PC-9 (cell line): Measurements from ENCODE around the gene PANX1. TPM values are rescaled to one million over a fixed set of nuclear protein-coding genes. Genes with fewer than 3 reads are reported as not detected.
A peak's percentile ranks its signal among the peaks of the same experiment; 100 is the strongest.

Experiments used
- BruUV-seq: library from RNA; stranded (reverse); fragments of 400-500 nt; replicated peaks from 2 replicates; lab custom pipeline; 2021; lab: Mats Ljungman, UMichigan
- CTCF ChIA-PET: fragments of 300-600 bp; sonication (Branson Sonifier 250); formaldehyde crosslinking; loops from one replicate; lab custom pipeline; 2022; ENCODE audit warnings: antibody characterized with exemption; lab: Charles Lee
- POLR2A ChIA-PET: fragments of 300-600 bp; sonication (Branson Sonifier 250); formaldehyde crosslinking; loops from one replicate; lab custom pipeline; 2022; ENCODE audit warnings: antibody characterized with exemption; ENCODE audit not compliant: unreplicated experiment; lab: Charles Lee
- DNase-seq, 2 experiments: peaks; one replicate each; pipeline versions ENCODE4 v3.0.0 to v3.0.0-alpha.2; 2015 to 2022; ENCODE audit warnings: mixed read lengths in 1 of 2
- H2AFZ ChIP-seq: fragments of 200-600 bp; sonication (generic); 2 replicates; pipeline ENCODE4 v1.8.1; 2017; ENCODE audit warnings: antibody characterized with exemption
- H3F3A ChIP-seq: fragments of 200-600 bp; sonication (generic); 2 replicates; pipeline ENCODE4 v1.8.1; 2017; ENCODE audit warnings: antibody characterized with exemption, mild to moderate bottlenecking, low read depth; ENCODE audit not compliant: insufficient read depth
- H3K27ac ChIP-seq: fragments of 200-600 bp; sonication (generic); 2 replicates; pipeline ENCODE4 v1.6.1; 2016; ENCODE audit warnings: mixed run types
- H3K27me3 ChIP-seq: fragments of 200-600 bp; sonication (generic); 2 replicates; pipeline ENCODE4 v1.6.1; 2016; ENCODE audit warnings: low read depth, mixed run types; ENCODE audit not compliant: insufficient read depth
- H3K36me3 ChIP-seq: fragments of 200-600 bp; sonication (generic); 2 replicates; pipeline ENCODE4 v1.6.1; 2016; ENCODE audit warnings: low read depth, mixed run types
- H3K4me1 ChIP-seq: fragments of 200-600 bp; sonication (generic); replicated peaks from 2 replicates; pipeline ENCODE4 v1.6.1; 2016; ENCODE audit warnings: mixed run types; ENCODE audit not compliant: insufficient read depth
- H3K4me2 ChIP-seq: fragments of 200-600 bp; sonication (generic); 2 replicates; pipeline ENCODE4 v1.6.1; 2017; ENCODE audit warnings: mixed run types
- H3K4me3 ChIP-seq: fragments of 200-600 bp; sonication (generic); 2 replicates; pipeline ENCODE4 v1.6.1; 2016; ENCODE audit warnings: mixed run types
- H3K79me2 ChIP-seq: fragments of 200-600 bp; sonication (generic); 2 replicates; pipeline ENCODE4 v1.6.1; 2017; ENCODE audit warnings: low read depth, mixed run types
- H3K9me2 ChIP-seq: fragments of 200-600 bp; sonication (generic); 2 replicates; pipeline ENCODE4 v1.8.1; 2017; ENCODE audit warnings: mild to moderate bottlenecking; ENCODE audit not compliant: insufficient read depth
- H3K9me3 ChIP-seq: fragments of 200-600 bp; sonication (generic); 2 replicates; pipeline ENCODE4 v1.8.1; 2016; ENCODE audit warnings: low read depth; ENCODE audit not compliant: insufficient read depth
- H4K20me1 ChIP-seq: fragments of 200-600 bp; sonication (generic); 2 replicates; pipeline ENCODE4 v1.8.1; 2017; ENCODE audit not compliant: insufficient read depth
- EZH2 ChIP-seq: fragments of 200-600 bp; sonication (generic); IDR thresholded peaks from 2 replicates; pipeline ENCODE4 v1.8.0; 2017; ENCODE audit warnings: antibody characterized with exemption, low read depth
- intact Hi-C: fragments of 100-400 bp; cut with micrococcal nuclease; formaldehyde crosslinking; loops from one replicate; pipeline ENCODE4 v1.10.0; 2022; ENCODE audit not compliant: unreplicated experiment
- total RNA-seq: library from RNA; stranded (reverse); gene quantifications from 2 replicates; pipeline ENCODE4 v1.2.3, GENCODE V29; 2021
- TF ChIP-seq, protein P1 (sequence below): fragments of 200-600 bp; sonication (generic); conservative IDR thresholded peaks from 2 replicates; pipeline ENCODE4 v1.6.1; 2017; ENCODE audit warnings: mixed run types, antibody characterized with exemption, mild to moderate bottlenecking, moderate library complexity

Gene PANX1
- total RNA-seq, 1 experiment from 2014 or later, result 12.6 TPM

DNA sequence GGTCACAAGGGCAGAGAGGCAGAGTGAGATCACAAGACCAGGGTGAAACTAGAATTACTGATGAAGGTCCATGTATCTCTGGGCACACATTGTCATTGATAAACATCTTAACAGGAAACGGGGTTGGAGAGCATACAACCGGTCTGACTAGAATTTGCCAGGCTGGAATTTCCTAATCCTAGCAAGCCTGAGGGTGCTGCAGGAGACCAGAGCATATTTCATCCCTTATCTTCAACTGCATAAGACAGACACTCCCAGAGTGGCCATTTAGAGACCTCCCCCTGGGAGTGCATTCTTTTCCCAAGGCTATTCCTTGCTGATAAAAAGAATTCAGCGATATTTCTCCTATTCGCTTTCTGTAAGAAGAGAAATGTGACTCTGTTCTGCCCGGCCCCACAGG, 91.1 kb downstream of the PANX1 start:
- no peak for TF ChIP-seq EZH2
- TF ChIP-seq, protein P1, sequence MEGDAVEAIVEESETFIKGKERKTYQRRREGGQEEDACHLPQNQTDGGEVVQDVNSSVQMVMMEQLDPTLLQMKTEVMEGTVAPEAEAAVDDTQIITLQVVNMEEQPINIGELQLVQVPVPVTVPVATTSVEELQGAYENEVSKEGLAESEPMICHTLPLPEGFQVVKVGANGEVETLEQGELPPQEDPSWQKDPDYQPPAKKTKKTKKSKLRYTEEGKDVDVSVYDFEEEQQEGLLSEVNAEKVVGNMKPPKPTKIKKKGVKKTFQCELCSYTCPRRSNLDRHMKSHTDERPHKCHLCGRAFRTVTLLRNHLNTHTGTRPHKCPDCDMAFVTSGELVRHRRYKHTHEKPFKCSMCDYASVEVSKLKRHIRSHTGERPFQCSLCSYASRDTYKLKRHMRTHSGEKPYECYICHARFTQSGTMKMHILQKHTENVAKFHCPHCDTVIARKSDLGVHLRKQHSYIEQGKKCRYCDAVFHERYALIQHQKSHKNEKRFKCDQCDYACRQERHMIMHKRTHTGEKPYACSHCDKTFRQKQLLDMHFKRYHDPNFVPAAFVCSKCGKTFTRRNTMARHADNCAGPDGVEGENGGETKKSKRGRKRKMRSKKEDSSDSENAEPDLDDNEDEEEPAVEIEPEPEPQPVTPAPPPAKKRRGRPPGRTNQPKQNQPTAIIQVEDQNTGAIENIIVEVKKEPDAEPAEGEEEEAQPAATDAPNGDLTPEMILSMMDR, result no peak

DNA sequence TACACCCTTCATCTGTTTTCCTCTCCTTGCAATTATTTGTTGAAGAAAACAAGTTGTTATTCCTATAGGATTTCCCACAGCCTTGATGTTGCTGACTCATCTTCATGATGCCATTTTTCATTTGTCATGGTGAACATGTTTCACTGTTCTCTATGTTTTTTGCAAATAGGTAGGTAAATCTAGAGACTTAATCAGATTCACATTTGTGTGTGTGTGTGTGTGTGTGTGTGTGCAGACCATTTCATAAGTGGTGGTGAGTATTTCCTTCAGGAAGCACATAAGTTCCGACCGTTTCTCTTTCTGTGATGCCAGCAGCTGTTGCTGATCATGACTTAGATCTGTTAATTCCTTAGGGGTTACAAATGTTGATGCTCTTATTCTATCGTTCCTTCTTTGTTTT, 95.4 kb downstream of the PANX1 start:
- Histone ChIP-seq H3K4me2 (no peak overlapping the region), H3K79me2 (no peaks in the 10 kb centered on the region), H3K4me1 (no peaks in the 10 kb centered on the region), H4K20me1 (no peaks in the 10 kb centered on the region), H3K27me3 (no peaks in the 10 kb centered on the region), H3K36me3 (no peaks in the 10 kb centered on the region), H3K27ac (no peak overlapping the region), H2AFZ (no peak overlapping the region), H3K9me3 (peaks cover 10% of the 10 kb centered on the region; the same call in 1 of the 2 replicates), H3F3A (no peaks in the 10 kb centered on the region), H3K4me3 (no peak overlapping the region), H3K9me2 (peaks cover 8% of the 10 kb centered on the region; the same call in 1 of the 2 replicates)
- no peak for DNase-seq
- BruUV-seq, result no TSS peak
- CTCF ChIA-PET, result no interaction called here
- POLR2A ChIA-PET, result no interaction called here
- intact Hi-C loops, result no loop called here
- no peak for TF ChIP-seq EZH2
- TF ChIP-seq, protein P1, result no peak

More for the DNA sequence above, 91.1 kb downstream of the PANX1 start:
- Histone ChIP-seq H3K4me1 (no peaks in the 10 kb centered on the region), H3K4me2 (no peak overlapping the region), H3K9me3 (peaks cover 12% of the 10 kb centered on the region; the same call in 1 of the 2 replicates), H4K20me1 (no peaks in the 10 kb centered on the region), H3K36me3 (no peaks in the 10 kb centered on the region), H3K4me3 (no peak overlapping the region), H3F3A (no peaks in the 10 kb centered on the region), H2AFZ (no peak overlapping the region), H3K9me2 (no peaks in the 10 kb centered on the region), H3K27me3 (no peaks in the 10 kb centered on the region), H3K79me2 (no peaks in the 10 kb centered on the region), H3K27ac (no peak overlapping the region)
- POLR2A ChIA-PET, result no interaction called here
- peak; percentile 9 to 59 for DNase-seq
- intact Hi-C loops, result no loop called here
- CTCF ChIA-PET, result no interaction called here
- BruUV-seq, result no TSS peak

Other genes with a start within 250 kb of the PANX1 start
- not detected in 2 replicates for gene HEPHL1, start 107.5 kb upstream of the PANX1 start, total RNA-seq
- gene IZUMO1R, start 175.7 kb downstream of the PANX1 start, total RNA-seq, result not detected in 2 replicates